ENCODE measurements around the gene ARHGAP8. TPM values are rescaled to one million over a fixed set of nuclear protein-coding genes. Genes with fewer than 3 reads are reported as not detected.

ARHGAP8 gene
- total and polyA plus RNA-seq, 2 experiments from 2014 or later: 62.8 to 64.9 TPM

DNA sequence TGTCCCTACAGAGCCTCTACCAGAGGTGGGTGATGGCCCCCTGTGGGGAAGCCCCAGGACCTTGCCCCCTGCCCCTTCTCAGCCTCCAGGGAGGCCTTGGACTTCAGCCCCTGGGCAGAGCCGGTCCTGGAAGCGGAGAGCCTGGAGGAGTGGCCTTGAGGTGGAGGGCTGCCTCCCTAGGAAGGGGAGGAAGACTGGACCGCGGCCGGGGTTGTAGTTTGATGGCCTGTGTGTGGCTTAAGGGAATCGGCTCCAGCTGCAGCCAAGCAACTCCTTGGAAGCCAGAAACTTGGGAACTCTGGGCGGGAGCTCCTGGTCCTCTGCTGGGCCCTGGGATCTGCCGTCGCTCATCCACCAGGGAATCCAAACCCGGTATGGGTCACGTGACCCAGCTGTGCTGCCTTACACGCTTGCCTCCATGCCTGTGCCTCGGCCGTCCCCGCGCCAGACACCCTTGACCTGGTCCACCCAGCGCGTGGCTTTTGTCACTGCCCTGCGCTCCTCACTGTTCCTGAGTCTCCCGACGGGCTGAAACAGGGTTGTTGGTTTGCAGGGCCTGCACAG lies 23.5 kb upstream of the ARHGAP8 start:
- H3K27me3 Mint-ChIP-seq (ENCODE audit: insufficient read depth, low read depth, poor library complexity): peaks cover 5% of the 10 kb centered on the region
- TF ChIP-seq STAT1 (IDR thresholded peaks at IDR 0.05; ENCODE audit: unreplicated experiment) (no peak), EZH2 (IDR thresholded peaks at IDR 0.05; ENCODE audit: low read depth, unreplicated experiment) (no peak), ZNF331 (CRISPR knock-in tag; IDR thresholded peaks at IDR 0.05; ENCODE audit: low read depth) (no peak), NANOG (IDR thresholded peaks at IDR 0.05; ENCODE audit: borderline replicate concordance) (no peak), JUNB (IDR thresholded peaks at IDR 0.05; ENCODE audit: unreplicated experiment) (no peak), ZNF114 (CRISPR knock-in tag; IDR thresholded peaks at IDR 0.05) (no peak), CREB1 (CRISPR knock-in tag; IDR thresholded peaks at IDR 0.05; ENCODE audit: low read depth) (no peak), EZH2phosphoT487 (IDR thresholded peaks at IDR 0.05; ENCODE audit: unreplicated experiment) (no peak), POLR2AphosphoS5 (IDR thresholded peaks at IDR 0.05; ENCODE audit: low read depth) (no peak)
- TF ChIP-seq, protein P1, sequence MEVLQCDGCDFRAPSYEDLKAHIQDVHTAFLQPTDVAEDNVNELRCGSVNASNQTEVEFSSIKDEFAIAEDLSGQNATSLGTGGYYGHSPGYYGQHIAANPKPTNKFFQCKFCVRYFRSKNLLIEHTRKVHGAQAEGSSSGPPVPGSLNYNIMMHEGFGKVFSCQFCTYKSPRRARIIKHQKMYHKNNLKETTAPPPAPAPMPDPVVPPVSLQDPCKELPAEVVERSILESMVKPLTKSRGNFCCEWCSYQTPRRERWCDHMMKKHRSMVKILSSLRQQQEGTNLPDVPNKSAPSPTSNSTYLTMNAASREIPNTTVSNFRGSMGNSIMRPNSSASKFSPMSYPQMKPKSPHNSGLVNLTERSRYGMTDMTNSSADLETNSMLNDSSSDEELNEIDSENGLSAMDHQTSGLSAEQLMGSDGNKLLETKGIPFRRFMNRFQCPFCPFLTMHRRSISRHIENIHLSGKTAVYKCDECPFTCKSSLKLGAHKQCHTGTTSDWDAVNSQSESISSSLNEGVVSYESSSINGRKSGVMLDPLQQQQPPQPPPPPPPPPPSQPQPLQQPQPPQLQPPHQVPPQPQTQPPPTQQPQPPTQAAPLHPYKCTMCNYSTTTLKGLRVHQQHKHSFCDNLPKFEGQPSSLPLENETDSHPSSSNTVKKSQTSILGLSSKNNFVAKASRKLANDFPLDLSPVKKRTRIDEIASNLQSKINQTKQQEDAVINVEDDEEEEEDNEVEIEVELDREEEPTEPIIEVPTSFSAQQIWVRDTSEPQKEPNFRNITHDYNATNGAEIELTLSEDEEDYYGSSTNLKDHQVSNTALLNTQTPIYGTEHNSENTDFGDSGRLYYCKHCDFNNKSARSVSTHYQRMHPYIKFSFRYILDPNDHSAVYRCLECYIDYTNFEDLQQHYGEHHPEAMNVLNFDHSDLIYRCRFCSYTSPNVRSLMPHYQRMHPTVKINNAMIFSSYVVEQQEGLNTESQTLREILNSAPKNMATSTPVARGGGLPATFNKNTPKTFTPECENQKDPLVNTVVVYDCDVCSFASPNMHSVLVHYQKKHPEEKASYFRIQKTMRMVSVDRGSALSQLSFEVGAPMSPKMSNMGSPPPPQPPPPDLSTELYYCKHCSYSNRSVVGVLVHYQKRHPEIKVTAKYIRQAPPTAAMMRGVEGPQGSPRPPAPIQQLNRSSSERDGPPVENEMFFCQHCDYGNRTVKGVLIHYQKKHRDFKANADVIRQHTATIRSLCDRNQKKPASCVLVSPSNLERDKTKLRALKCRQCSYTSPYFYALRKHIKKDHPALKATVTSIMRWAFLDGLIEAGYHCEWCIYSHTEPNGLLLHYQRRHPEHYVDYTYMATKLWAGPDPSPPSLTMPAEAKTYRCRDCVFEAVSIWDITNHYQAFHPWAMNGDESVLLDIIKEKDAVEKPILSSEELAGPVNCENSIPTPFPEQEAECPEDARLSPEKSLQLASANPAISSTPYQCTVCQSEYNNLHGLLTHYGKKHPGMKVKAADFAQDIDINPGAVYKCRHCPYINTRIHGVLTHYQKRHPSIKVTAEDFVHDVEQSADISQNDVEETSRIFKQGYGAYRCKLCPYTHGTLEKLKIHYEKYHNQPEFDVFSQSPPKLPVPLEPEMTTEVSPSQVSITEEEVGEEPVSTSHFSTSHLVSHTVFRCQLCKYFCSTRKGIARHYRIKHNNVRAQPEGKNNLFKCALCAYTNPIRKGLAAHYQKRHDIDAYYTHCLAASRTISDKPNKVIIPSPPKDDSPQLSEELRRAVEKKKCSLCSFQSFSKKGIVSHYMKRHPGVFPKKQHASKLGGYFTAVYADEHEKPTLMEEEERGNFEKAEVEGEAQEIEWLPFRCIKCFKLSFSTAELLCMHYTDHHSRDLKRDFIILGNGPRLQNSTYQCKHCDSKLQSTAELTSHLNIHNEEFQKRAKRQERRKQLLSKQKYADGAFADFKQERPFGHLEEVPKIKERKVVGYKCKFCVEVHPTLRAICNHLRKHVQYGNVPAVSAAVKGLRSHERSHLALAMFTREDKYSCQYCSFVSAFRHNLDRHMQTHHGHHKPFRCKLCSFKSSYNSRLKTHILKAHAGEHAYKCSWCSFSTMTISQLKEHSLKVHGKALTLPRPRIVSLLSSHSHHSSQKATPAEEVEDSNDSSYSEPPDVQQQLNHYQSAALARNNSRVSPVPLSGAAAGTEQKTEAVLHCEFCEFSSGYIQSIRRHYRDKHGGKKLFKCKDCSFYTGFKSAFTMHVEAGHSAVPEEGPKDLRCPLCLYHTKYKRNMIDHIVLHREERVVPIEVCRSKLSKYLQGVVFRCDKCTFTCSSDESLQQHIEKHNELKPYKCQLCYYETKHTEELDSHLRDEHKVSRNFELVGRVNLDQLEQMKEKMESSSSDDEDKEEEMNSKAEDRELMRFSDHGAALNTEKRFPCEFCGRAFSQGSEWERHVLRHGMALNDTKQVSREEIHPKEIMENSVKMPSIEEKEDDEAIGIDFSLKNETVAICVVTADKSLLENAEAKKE (CRISPR knock-in tag; IDR thresholded peaks at IDR 0.05): no peak
- TF ChIP-seq, protein P2, sequence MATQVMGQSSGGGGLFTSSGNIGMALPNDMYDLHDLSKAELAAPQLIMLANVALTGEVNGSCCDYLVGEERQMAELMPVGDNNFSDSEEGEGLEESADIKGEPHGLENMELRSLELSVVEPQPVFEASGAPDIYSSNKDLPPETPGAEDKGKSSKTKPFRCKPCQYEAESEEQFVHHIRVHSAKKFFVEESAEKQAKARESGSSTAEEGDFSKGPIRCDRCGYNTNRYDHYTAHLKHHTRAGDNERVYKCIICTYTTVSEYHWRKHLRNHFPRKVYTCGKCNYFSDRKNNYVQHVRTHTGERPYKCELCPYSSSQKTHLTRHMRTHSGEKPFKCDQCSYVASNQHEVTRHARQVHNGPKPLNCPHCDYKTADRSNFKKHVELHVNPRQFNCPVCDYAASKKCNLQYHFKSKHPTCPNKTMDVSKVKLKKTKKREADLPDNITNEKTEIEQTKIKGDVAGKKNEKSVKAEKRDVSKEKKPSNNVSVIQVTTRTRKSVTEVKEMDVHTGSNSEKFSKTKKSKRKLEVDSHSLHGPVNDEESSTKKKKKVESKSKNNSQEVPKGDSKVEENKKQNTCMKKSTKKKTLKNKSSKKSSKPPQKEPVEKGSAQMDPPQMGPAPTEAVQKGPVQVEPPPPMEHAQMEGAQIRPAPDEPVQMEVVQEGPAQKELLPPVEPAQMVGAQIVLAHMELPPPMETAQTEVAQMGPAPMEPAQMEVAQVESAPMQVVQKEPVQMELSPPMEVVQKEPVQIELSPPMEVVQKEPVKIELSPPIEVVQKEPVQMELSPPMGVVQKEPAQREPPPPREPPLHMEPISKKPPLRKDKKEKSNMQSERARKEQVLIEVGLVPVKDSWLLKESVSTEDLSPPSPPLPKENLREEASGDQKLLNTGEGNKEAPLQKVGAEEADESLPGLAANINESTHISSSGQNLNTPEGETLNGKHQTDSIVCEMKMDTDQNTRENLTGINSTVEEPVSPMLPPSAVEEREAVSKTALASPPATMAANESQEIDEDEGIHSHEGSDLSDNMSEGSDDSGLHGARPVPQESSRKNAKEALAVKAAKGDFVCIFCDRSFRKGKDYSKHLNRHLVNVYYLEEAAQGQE (IDR thresholded peaks at IDR 0.05; ENCODE audit: unreplicated experiment): no peak
- TF ChIP-seq, protein P3, sequence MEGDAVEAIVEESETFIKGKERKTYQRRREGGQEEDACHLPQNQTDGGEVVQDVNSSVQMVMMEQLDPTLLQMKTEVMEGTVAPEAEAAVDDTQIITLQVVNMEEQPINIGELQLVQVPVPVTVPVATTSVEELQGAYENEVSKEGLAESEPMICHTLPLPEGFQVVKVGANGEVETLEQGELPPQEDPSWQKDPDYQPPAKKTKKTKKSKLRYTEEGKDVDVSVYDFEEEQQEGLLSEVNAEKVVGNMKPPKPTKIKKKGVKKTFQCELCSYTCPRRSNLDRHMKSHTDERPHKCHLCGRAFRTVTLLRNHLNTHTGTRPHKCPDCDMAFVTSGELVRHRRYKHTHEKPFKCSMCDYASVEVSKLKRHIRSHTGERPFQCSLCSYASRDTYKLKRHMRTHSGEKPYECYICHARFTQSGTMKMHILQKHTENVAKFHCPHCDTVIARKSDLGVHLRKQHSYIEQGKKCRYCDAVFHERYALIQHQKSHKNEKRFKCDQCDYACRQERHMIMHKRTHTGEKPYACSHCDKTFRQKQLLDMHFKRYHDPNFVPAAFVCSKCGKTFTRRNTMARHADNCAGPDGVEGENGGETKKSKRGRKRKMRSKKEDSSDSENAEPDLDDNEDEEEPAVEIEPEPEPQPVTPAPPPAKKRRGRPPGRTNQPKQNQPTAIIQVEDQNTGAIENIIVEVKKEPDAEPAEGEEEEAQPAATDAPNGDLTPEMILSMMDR (conservative IDR thresholded peaks at IDR 0.05; ENCODE audit: low read depth in 2 of 2): no peak
- TF ChIP-seq, protein P4, sequence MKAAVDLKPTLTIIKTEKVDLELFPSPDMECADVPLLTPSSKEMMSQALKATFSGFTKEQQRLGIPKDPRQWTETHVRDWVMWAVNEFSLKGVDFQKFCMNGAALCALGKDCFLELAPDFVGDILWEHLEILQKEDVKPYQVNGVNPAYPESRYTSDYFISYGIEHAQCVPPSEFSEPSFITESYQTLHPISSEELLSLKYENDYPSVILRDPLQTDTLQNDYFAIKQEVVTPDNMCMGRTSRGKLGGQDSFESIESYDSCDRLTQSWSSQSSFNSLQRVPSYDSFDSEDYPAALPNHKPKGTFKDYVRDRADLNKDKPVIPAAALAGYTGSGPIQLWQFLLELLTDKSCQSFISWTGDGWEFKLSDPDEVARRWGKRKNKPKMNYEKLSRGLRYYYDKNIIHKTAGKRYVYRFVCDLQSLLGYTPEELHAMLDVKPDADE (IDR thresholded peaks at IDR 0.05): no peak
- no peak overlapping the region for H2AFZ ChIP-seq
- peaks cover 4% of the 10 kb centered on the region; the same call in 1 of the 3 replicates for H3K4me1 Mint-ChIP-seq
- no peaks in the 10 kb centered on the region; the same call in none of the 3 replicates for H3K36me3 Mint-ChIP-seq (ENCODE audit: low read depth)
- H3K9me2 ChIP-seq (ENCODE audit: insufficient read depth): no peaks in the 10 kb centered on the region
- no peaks in the 10 kb centered on the region for H4K20me1 ChIP-seq (replicated peaks; ENCODE audit: insufficient read depth)
- no peak overlapping the region for H3K27ac Mint-ChIP-seq
- ATAC-seq: no peak
- H3K4me1 ChIP-seq (ENCODE audit: insufficient read depth): no peaks in the 10 kb centered on the region
- H3K79me2 ChIP-seq (replicated peaks; ENCODE audit: insufficient read depth): no peaks in the 10 kb centered on the region
- no peaks in the 10 kb centered on the region for H3K27me3 ChIP-seq (ENCODE audit: insufficient read depth)
- H3K4me2 ChIP-seq: no peak overlapping the region
- no peaks in the 10 kb centered on the region for H3K9me3 Mint-ChIP-seq
- H3K27ac ChIP-seq (ENCODE audit: low read depth): no peak overlapping the region
- H3K4me3 Mint-ChIP-seq: no peak overlapping the region
- no peaks in the 10 kb centered on the region for H3K36me3 ChIP-seq (ENCODE audit: insufficient read depth)
- H3F3A ChIP-seq (replicated peaks; ENCODE audit: low read depth): peaks cover 4% of the 10 kb centered on the region
- no peak overlapping the region for H3K4me3 ChIP-seq
- DNase-seq (ENCODE audit: low spot score): no peak
